CD4-positive, alpha-beta T cell (primary cell): ENCODE data around the gene CXCL14. TPM values are rescaled to one million over a fixed set of nuclear protein-coding genes. Genes with fewer than 3 reads are reported as not detected.
A peak's percentile ranks its signal among the peaks of the same experiment; 100 is the strongest.

ENCODE experiments used
- ATAC-seq: fragments of 200-7000 bp; cut with Tn5 transposase; one replicate; pipeline ENCODE4 v1.10.0; 2022; ENCODE audit warnings: mild to moderate bottlenecking; ENCODE audit not compliant: poor library complexity
- CTCF ChIA-PET: fragments of 350-600 bp; sonication (Branson Sonifier 250); formaldehyde crosslinking; loops from one replicate; lab custom pipeline; 2021; ENCODE audit warnings: antibody characterized with exemption, inconsistent platforms; lab: Charles Lee
- POLR2A ChIA-PET: fragments of 350-600 bp; sonication (Branson Sonifier 250); formaldehyde crosslinking; loops from one replicate; lab custom pipeline; 2021; ENCODE audit warnings: antibody characterized with exemption, inconsistent platforms; lab: Charles Lee
- DNase-seq, 14 experiments: peaks; one replicate each; pipeline ENCODE4 v3.0.0-alpha.2; 2013 to 2020; ENCODE audit warnings: mixed read lengths in 2 of 14
- H3K27ac ChIP-seq, 2 donors: one replicate each; pipeline versions ENCODE4 v1.5.1 to v1.7.0; 2013; ENCODE audit warnings: low read length in 2 of 2, low read depth in 1 of 2, mild to moderate bottlenecking in 1 of 2
- H3K27me3 ChIP-seq, 2 experiments: 1 replicate in 1 of 2; 2 replicates in 1 of 2; pipeline versions ENCODE4 v1.6.1 to v1.7.0; 2013; ENCODE audit warnings: low read length in 2 of 2, control low read depth in 1 of 2, mild to moderate bottlenecking in 1 of 2, moderate library complexity in 1 of 2; ENCODE audit not compliant: insufficient read depth in 2 of 2, control insufficient read depth in 1 of 2
- H3K36me3 ChIP-seq: one replicate; pipeline ENCODE4 v1.6.1; 2013; ENCODE audit warnings: low read length, control low read depth; ENCODE audit not compliant: insufficient read depth
- H3K4me1 ChIP-seq: one replicate; pipeline ENCODE4 v1.6.1; 2013; ENCODE audit warnings: low read length, control low read depth; ENCODE audit not compliant: insufficient read depth
- H3K4me3 ChIP-seq: one replicate; pipeline ENCODE4 v1.5.1; 2013; ENCODE audit warnings: mild to moderate bottlenecking, low read length, moderate library complexity
- H3K9me3 ChIP-seq, 2 experiments: 1 replicate in 1 of 2; 2 replicates in 1 of 2; pipeline versions ENCODE4 v1.6.1 to v1.7.0; 2013; ENCODE audit warnings: low read length in 2 of 2, mild to moderate bottlenecking in 2 of 2, control low read depth in 1 of 2, moderate library complexity in 1 of 2; ENCODE audit not compliant: control insufficient read depth in 1 of 2, insufficient read depth in 1 of 2
- H3K27ac Mint-ChIP-seq: one replicate; pipeline ENCODE4 v1.8.0; 2020; ENCODE audit warnings: mixed read lengths
- H3K27me3 Mint-ChIP-seq: one replicate; pipeline ENCODE4 v1.8.0; 2021; ENCODE audit warnings: mixed read lengths
- H3K36me3 Mint-ChIP-seq: one replicate; pipeline ENCODE4 v1.8.0; 2021; ENCODE audit warnings: low read depth, mixed read lengths
- H3K4me1 Mint-ChIP-seq: one replicate; pipeline ENCODE4 v1.8.0; 2021; ENCODE audit warnings: low read depth, mixed read lengths
- H3K4me3 Mint-ChIP-seq: one replicate; pipeline ENCODE4 v1.8.0; 2020; ENCODE audit warnings: mild to moderate bottlenecking, mixed read lengths
- H3K9me3 Mint-ChIP-seq: one replicate; pipeline ENCODE4 v1.8.0; 2020; ENCODE audit warnings: mixed read lengths
- intact Hi-C, 2 experiments: fragments of 100-400 bp; cut with DNase I in 1 of 2; cut with micrococcal nuclease in 1 of 2; formaldehyde crosslinking; loops; one replicate each; pipeline versions ENCODE4 v1.15.1 to v1.9.0; 2023 to 2025; cut with DNase I, micrococcal nuclease
- polyA plus RNA-seq, 2 donors: library from polyadenylated mRNA; unstranded; fragments of 120-200 nt; gene quantifications; one replicate each; pipeline ENCODE4 v1.2.1, GENCODE V29; 2013
- total RNA-seq, 174 experiments: library from RNA in 2 of 174; stranded (reverse) in 2 of 174; gene quantifications; one replicate each; pipeline ENCODE4 v1.2.3 and lab custom pipeline; 2021 to 2026
- TF ChIP-seq, protein P1 (sequence below): fragments of 200-600 bp; IDR thresholded peaks from one replicate; pipeline ENCODE4 v1.8.0; 2022; ENCODE audit warnings: antibody characterized with exemption, mild to moderate bottlenecking

The CXCL14 gene, protein sequence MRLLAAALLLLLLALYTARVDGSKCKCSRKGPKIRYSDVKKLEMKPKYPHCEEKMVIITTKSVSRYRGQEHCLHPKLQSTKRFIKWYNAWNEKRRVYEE
- total RNA-seq, result not detected
- not detected for polyA plus RNA-seq (2013, experiment 1 of 2)
- 1.5 TPM for polyA plus RNA-seq (2013, experiment 2 of 2)
- total RNA-seq (lab: John Stamatoyannopoulos, UW), result 0 to 0.08 (median 0) reads per million in 172 experiments

DNA sequence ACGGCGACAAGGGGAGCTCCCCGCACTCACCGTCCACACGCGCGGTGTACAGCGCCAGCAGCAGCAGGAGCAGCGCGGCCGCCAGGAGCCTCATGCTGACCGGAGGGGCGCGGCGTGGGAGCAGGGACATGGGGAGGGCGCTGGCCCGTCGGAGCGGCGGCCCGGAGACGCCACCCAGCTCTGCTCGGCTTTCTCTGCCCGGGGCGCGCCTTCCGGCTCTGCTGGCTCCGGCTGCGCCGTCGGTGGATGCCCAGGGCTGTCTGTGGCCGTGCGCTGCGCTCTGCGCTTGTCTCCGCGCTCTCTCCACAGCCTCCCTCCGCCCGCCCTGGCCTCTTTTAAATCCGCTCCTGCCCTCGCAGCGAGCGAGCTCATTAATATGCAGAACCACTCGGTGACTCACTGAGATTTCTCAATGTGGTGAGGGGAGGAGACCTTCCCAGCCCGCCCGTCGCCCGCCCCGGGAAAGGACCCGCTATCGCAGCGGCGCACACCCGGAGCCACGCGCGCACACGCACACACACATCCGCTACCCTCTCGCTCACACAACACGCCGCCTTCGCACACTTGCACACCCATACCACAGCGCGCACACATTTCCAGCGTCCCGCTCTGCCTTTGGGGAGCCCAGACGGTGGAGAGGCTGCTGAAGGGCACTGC, at the start of gene CXCL14:
Gene CXCL14 (minus strand): TSS at position 307 of the 657 bp plus-strand sequence. CDS start 213 bp downstream, at position 94.
- ChIA-PET POLR2A (no interaction called here), CTCF (no interaction called here)
- no peaks in the 10 kb centered on the region for H3K9me3 Mint-ChIP-seq
- intact Hi-C loops, result no loop called here
- H3K4me1 ChIP-seq, result no peaks in the 10 kb centered on the region
- ATAC-seq (no peak), DNase-seq (peak in 2 of 14 experiments; percentile 25 to 26)
- H3K4me3 ChIP-seq, result no peak within 1 kb of the TSS
- TF ChIP-seq, protein P1, sequence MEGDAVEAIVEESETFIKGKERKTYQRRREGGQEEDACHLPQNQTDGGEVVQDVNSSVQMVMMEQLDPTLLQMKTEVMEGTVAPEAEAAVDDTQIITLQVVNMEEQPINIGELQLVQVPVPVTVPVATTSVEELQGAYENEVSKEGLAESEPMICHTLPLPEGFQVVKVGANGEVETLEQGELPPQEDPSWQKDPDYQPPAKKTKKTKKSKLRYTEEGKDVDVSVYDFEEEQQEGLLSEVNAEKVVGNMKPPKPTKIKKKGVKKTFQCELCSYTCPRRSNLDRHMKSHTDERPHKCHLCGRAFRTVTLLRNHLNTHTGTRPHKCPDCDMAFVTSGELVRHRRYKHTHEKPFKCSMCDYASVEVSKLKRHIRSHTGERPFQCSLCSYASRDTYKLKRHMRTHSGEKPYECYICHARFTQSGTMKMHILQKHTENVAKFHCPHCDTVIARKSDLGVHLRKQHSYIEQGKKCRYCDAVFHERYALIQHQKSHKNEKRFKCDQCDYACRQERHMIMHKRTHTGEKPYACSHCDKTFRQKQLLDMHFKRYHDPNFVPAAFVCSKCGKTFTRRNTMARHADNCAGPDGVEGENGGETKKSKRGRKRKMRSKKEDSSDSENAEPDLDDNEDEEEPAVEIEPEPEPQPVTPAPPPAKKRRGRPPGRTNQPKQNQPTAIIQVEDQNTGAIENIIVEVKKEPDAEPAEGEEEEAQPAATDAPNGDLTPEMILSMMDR, result no peak
- H3K36me3 Mint-ChIP-seq, result no peaks in the 10 kb centered on the region
- H3K27me3 ChIP-seq, result peaks cover 12 to 35% of the 10 kb centered on the region in 2 experiments
- peaks cover 73% of the 10 kb centered on the region for H3K27me3 Mint-ChIP-seq
- H3K4me1 Mint-ChIP-seq, result no peaks in the 10 kb centered on the region
- H3K36me3 ChIP-seq, result no peaks in the 10 kb centered on the region
- H3K4me3 Mint-ChIP-seq, result no peak within 1 kb of the TSS
- no peak within 1 kb of the TSS for H3K27ac Mint-ChIP-seq
- no peak within 1 kb of the TSS for H3K27ac ChIP-seq
- H3K9me3 ChIP-seq, result peaks cover 0 to 14% of the 10 kb centered on the region in 2 experiments

DNA sequence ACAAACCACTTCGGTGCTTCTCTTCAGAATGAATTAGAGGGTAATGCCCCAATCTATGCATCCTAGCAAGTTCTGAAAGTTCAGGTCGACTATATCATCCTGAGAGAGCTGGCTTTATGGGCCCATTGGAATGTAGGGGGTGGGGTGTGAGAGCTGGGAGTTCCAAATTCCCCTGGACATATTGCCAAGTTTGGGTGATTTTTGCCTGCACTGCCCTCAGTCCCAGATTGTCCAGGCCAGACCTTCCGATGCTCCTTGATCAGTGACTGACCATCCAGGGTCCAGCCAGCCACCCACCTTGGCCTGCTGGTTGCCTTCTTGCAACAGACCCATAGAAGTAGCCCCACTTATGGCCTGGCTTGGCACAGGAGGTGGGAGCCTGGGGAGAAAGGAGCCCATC, 47.8 kb upstream of the CXCL14 start:
- CTCF ChIA-PET, result no interaction called here

DNA sequence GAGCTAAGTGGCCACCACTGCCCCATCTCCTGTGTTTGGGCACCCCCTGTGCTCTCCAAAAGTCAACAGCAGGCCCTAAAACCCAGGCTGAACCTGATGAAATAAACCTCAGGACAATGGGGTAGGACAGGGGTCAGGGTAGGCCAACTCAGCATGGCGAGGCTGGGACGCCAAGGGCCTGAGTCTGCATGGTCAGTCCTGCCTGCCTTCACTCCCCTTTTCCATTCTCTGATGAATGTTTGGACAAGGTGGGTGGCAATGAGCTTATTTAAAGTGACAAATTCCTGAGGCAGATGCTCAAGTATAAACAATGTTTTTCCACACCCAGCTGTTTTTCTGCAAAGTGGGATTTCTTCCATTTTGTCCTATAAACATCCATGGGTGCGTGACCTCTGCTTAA, 47.2 kb upstream of the CXCL14 start:
- H3K4me1 Mint-ChIP-seq, result no peaks in the 10 kb centered on the region
- H3K27ac ChIP-seq, result no peak overlapping the region
- DNase-seq (no peak), ATAC-seq (no peak)
- ChIA-PET CTCF (no interaction called here), POLR2A (no interaction called here)
- no peaks in the 10 kb centered on the region for H3K4me1 ChIP-seq
- H3K27me3 Mint-ChIP-seq, result peaks cover 29% of the 10 kb centered on the region
- H3K9me3 Mint-ChIP-seq, result no peaks in the 10 kb centered on the region
- no peak overlapping the region for H3K27ac Mint-ChIP-seq
- H3K9me3 ChIP-seq, result no peaks in the 10 kb centered on the region
- peaks cover 0 to 6% of the 10 kb centered on the region in 2 experiments for H3K27me3 ChIP-seq
- H3K36me3 ChIP-seq, result no peaks in the 10 kb centered on the region
- H3K4me3 ChIP-seq, result no peak overlapping the region
- TF ChIP-seq, protein P1, result no peak
- intact Hi-C loops, result no loop called here
- no peaks in the 10 kb centered on the region for H3K36me3 Mint-ChIP-seq
- no peak overlapping the region for H3K4me3 Mint-ChIP-seq

More for the DNA sequence above, 47.8 kb upstream of the CXCL14 start:
- Histone ChIP-seq H3K9me3 (no peaks in the 10 kb centered on the region), H3K4me1 (no peaks in the 10 kb centered on the region), H3K27me3 (peaks cover 0 to 6% of the 10 kb centered on the region in 2 experiments), H3K4me3 (no peak overlapping the region), H3K27ac (no peak overlapping the region), H3K36me3 (no peaks in the 10 kb centered on the region)
- peaks cover 26% of the 10 kb centered on the region for H3K27me3 Mint-ChIP-seq
- no peak overlapping the region for H3K27ac Mint-ChIP-seq
- no peaks in the 10 kb centered on the region for H3K36me3 Mint-ChIP-seq
- POLR2A ChIA-PET, result no interaction called here
- no peaks in the 10 kb centered on the region for H3K9me3 Mint-ChIP-seq
- intact Hi-C loops, result no loop called here
- no peaks in the 10 kb centered on the region for H3K4me1 Mint-ChIP-seq
- ATAC-seq (no peak), DNase-seq (no peak)
- no peak overlapping the region for H3K4me3 Mint-ChIP-seq
- TF ChIP-seq, protein P1, result no peak
